ENCODE data around the gene MLLT11. TPM values are rescaled to one million over a fixed set of nuclear protein-coding genes. Genes with fewer than 3 reads are reported as not detected.
A peak's percentile ranks its signal among the peaks of the same experiment; 100 is the strongest.

The MLLT11 gene
- total RNA-seq, 2 experiments from 2014 or later: 4.7 to 4.8 TPM

GRCh38 chr1:151039521-151039920, 20.7 kb upstream of the MLLT11 start:
- peaks cover 12% of the 10 kb centered on the region; the same call in 1 of the 2 replicates for H3K36me3 ChIP-seq (ENCODE audit: insufficient read depth, low read length)
- DNase-seq (ENCODE audit: low spot score): no peak
- TF ChIP-seq EZH2phosphoT487 (IDR thresholded peaks at IDR 0.05; ENCODE audit: borderline replicate concordance, low read depth, low read length): no peak
- no peak for TF ChIP-seq CTCF (conservative IDR thresholded peaks at IDR 0.05; ENCODE audit: low read length)
- intact Hi-C loops (cut with micrococcal nuclease; ENCODE audit: unreplicated experiment): no loop called here
- H3K9me3 ChIP-seq (ENCODE audit: low read length): no peaks in the 10 kb centered on the region
- no peaks in the 10 kb centered on the region for H3K79me2 ChIP-seq (ENCODE audit: insufficient read depth, low read depth, low read length)
- POLR2A ChIA-PET: no interaction called here
- CTCF ChIA-PET (ENCODE audit: unreplicated experiment): no interaction called here
- H4K20me1 ChIP-seq (ENCODE audit: insufficient read depth, low read length): no peaks in the 10 kb centered on the region
- H3K4me3 ChIP-seq (ENCODE audit: low read depth, low read length, poor library complexity, severe bottlenecking): no peak overlapping the region
- no peaks in the 10 kb centered on the region for H3K9me2 ChIP-seq (ENCODE audit: insufficient read depth, low read length)
- H2AFZ ChIP-seq (ENCODE audit: low read length): no peak overlapping the region
- no peaks in the 10 kb centered on the region for H3K4me1 ChIP-seq (ENCODE audit: insufficient read depth, low read length, poor library complexity, severe bottlenecking)
- H3K27ac ChIP-seq (ENCODE audit: low read depth, low read length, poor library complexity, severe bottlenecking): no peak overlapping the region
- H3K4me2 ChIP-seq (ENCODE audit: low read length): no peak overlapping the region
- no TSS peak for BruUV-seq (replicated peaks)

GRCh38 chr1:151043163-151043562, 17.0 kb upstream of the MLLT11 start:
- no peaks in the 10 kb centered on the region; the same call in 1 of the 2 replicates for H3K36me3 ChIP-seq (ENCODE audit: insufficient read depth, low read length)
- no peak overlapping the region for H2AFZ ChIP-seq (ENCODE audit: low read length)
- no peaks in the 10 kb centered on the region for H4K20me1 ChIP-seq (ENCODE audit: insufficient read depth, low read length)
- DNase-seq (ENCODE audit: low spot score): no peak
- H3K4me3 ChIP-seq (ENCODE audit: low read depth, low read length, poor library complexity, severe bottlenecking): no peak overlapping the region
- H3K4me2 ChIP-seq (ENCODE audit: low read length): no peak overlapping the region
- TF ChIP-seq EZH2phosphoT487 (IDR thresholded peaks at IDR 0.05; ENCODE audit: borderline replicate concordance, low read depth, low read length): no peak
- no peak for TF ChIP-seq CTCF (conservative IDR thresholded peaks at IDR 0.05; ENCODE audit: low read length)
- no peaks in the 10 kb centered on the region for H3K4me1 ChIP-seq (ENCODE audit: insufficient read depth, low read length, poor library complexity, severe bottlenecking)
- no peaks in the 10 kb centered on the region for H3K9me3 ChIP-seq (ENCODE audit: low read length)
- BruUV-seq (replicated peaks): no TSS peak
- POLR2A ChIA-PET: no interaction called here
- H3K79me2 ChIP-seq (ENCODE audit: insufficient read depth, low read depth, low read length): no peaks in the 10 kb centered on the region
- H3K27ac ChIP-seq (ENCODE audit: low read depth, low read length, poor library complexity, severe bottlenecking): no peak overlapping the region
- H3K9me2 ChIP-seq (ENCODE audit: insufficient read depth, low read length): no peaks in the 10 kb centered on the region
- CTCF ChIA-PET (ENCODE audit: unreplicated experiment): no interaction called here
- intact Hi-C loops (cut with micrococcal nuclease; ENCODE audit: unreplicated experiment): no loop called here

DNA sequence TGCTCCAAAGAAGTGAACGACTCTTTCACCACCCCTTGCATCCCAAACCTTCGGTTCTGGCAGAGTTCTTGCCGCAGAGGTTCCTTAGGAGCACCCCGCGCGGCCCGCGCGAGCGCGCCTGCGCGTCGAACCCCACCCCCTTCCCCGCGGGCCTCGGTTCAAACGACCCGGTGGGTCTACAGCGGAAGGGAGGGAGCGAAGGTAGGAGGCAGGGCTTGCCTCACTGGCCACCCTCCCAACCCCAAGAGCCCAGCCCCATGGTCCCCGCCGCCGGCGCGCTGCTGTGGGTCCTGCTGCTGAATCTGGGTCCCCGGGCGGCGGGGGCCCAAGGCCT, 12.6 kb upstream of the MLLT11 start, which contains the start of gene C1orf56:
TSS of gene C1orf56 (plus strand) at position 161 of the 334 bp plus-strand sequence. CDS start at position 258, 97 bp downstream.
- CTCF ChIA-PET (ENCODE audit: unreplicated experiment): no interaction called here
- Histone ChIP-seq H3K27ac (ENCODE audit: low read depth, low read length, poor library complexity, severe bottlenecking) (no peak within 1 kb of the TSS), H3K4me1 (ENCODE audit: insufficient read depth, low read length, poor library complexity, severe bottlenecking) (no peaks in the 10 kb centered on the region), H3K9me3 (ENCODE audit: low read length) (no peaks in the 10 kb centered on the region), H3K4me3 (ENCODE audit: low read depth, low read length, poor library complexity, severe bottlenecking) (no peak within 1 kb of the TSS), H3K9me2 (ENCODE audit: insufficient read depth, low read length) (no peaks in the 10 kb centered on the region), H3K36me3 (ENCODE audit: insufficient read depth, low read length) (peaks cover 30% of the 10 kb centered on the region), H3K79me2 (ENCODE audit: insufficient read depth, low read depth, low read length) (no peaks in the 10 kb centered on the region), H3K4me2 (ENCODE audit: low read length) (peak within 1 kb of the TSS; percentile 43; the same call in 1 of the 2 replicates), H2AFZ (ENCODE audit: low read length) (no peak within 1 kb of the TSS), H4K20me1 (ENCODE audit: insufficient read depth, low read length) (no peaks in the 10 kb centered on the region)
- BruUV-seq (replicated peaks): no TSS peak
- intact Hi-C loops (cut with micrococcal nuclease; ENCODE audit: unreplicated experiment): no loop called here
- POLR2A ChIA-PET: no interaction called here
- TF ChIP-seq CTCF (conservative IDR thresholded peaks at IDR 0.05; ENCODE audit: low read length): no peak
- no peak for TF ChIP-seq EZH2phosphoT487 (IDR thresholded peaks at IDR 0.05; ENCODE audit: borderline replicate concordance, low read depth, low read length)
- DNase-seq (ENCODE audit: low spot score): no peak

All from OCI-LY7 (cell line).